ENCODE data around the gene MFRP.
"Not testable (repeated sequence)": the region's sequence is repeated elsewhere in the genome, so short reads cannot be mapped to it uniquely, and the experiment has no call there.

Gene MFRP

DNA sequence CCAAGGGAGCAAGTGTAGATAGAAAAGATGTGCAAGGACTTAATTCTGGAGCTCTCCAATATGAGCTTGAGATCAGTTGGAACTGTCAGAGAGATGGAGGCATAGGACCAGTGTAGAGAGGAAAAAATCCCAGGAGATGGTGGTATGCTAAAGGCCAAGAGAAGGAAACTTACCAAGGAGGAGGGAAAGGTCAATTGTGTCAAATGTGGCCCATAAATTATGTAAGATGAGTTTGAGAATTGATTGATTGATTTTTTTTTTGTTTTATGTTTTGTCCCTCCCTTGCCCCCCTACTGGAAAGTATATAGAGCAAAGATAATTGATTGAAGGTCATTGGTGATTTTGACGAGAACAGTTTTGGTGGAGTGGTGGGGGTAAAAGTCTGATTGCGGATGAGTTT, 37.8 kb upstream of the MFRP start (continued):
- TF ChIP-seq ZBTB6 (tag by site-specific recombination; IDR thresholded peaks at IDR 0.05) (no peak), ZNF776 (tag by site-specific recombination; IDR thresholded peaks at IDR 0.05; ENCODE audit: borderline replicate concordance) (no peak), ZNF398 (tag by site-specific recombination; IDR thresholded peaks at IDR 0.05) (no peak), ZNF433 (tag by site-specific recombination; IDR thresholded peaks at IDR 0.05; ENCODE audit: low read depth) (no peak), ZNF23 (tag by site-specific recombination; IDR thresholded peaks at IDR 0.05; ENCODE audit: borderline replicate concordance) (no peak), SP7 (tag by site-specific recombination; IDR thresholded peaks at IDR 0.05) (no peak)
- TF ChIP-seq, protein P1, sequence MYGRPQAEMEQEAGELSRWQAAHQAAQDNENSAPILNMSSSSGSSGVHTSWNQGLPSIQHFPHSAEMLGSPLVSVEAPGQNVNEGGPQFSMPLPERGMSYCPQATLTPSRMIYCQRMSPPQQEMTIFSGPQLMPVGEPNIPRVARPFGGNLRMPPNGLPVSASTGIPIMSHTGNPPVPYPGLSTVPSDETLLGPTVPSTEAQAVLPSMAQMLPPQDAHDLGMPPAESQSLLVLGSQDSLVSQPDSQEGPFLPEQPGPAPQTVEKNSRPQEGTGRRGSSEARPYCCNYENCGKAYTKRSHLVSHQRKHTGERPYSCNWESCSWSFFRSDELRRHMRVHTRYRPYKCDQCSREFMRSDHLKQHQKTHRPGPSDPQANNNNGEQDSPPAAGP (tag by site-specific recombination; IDR thresholded peaks at IDR 0.05) = no peak

- H3K9me3 ChIP-seq (ENCODE audit: control insufficient read depth, insufficient read depth, low read depth, low read length); H3K36me3 ChIP-seq (ENCODE audit: control insufficient read depth in 2 of 2, insufficient read depth in 1 of 2, low read length in 2 of 2); H3K27ac ChIP-seq (ENCODE audit: extremely low read depth, low read depth, low read length); POLR2A ChIA-PET; H3K4me1 ChIP-seq (ENCODE audit: control insufficient read depth, insufficient read depth, low read length); H3K4me3 ChIP-seq (ENCODE audit: low read depth, low read length): not testable (repeated sequence)
- CTCF ChIA-PET = interaction anchor here (0.6 to 13.7 kb wide), 10 partner anchors 8 to 1083 kb away, joined by 3 to 160 read pairs (median 4); partner anchors contain the start of genes NECTIN1 and RNF26
Observed at GRCh38 chr11:119382513-119382912, 36.0 kb upstream of the MFRP start.

DNA sequence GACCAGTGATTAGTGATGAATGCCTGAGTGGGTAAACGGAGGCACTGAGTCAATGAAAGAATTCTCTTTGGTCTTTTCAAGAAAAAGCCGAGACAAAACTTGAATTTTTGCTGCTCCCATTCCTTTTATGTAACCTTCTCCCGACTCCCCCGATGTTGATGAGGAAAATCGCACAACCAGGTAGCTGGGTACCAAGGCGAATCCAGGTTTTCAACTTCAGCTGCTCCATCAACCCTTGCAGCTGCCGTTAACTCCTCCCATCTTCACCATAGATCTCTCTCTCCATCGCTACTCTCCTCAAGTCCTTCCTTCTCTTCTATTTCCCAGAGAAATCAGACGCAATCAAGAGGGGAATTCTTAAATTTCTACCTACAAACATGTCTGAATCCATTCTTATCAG, 35.6 kb upstream of the MFRP start:
- Histone ChIP-seq H3K9me3 (ENCODE audit: control insufficient read depth, insufficient read depth, low read depth, low read length) (no peaks in the 10 kb centered on the region), H3K4me1 (ENCODE audit: control insufficient read depth, insufficient read depth, low read length) (no peaks in the 10 kb centered on the region; the same call in 1 of the 2 replicates), H3K4me3 (ENCODE audit: low read depth, low read length) (peak overlapping the region; percentile 41), H3K27ac (ENCODE audit: extremely low read depth, low read depth, low read length) (no peak overlapping the region), H3K36me3 (ENCODE audit: control insufficient read depth in 2 of 2, insufficient read depth in 1 of 2, low read length in 2 of 2) (no peaks in the 10 kb centered on the region)
- CTCF ChIA-PET = interaction anchor here (0.6 to 13.7 kb wide), 8 partner anchors 21 to 1082 kb away, joined by 3 to 160 read pairs (median 4); partner anchors contain the start of genes NECTIN1 and RNF26
- POLR2A ChIA-PET = no interaction called here
- TF ChIP-seq MZF1 (tag by site-specific recombination; IDR thresholded peaks at IDR 0.05; ENCODE audit: borderline replicate concordance) = no peak
- no peak for TF ChIP-seq ZNF311 (tag by site-specific recombination; IDR thresholded peaks at IDR 0.05; ENCODE audit: borderline replicate concordance)
- no peak for TF ChIP-seq ZNF202 (tag by site-specific recombination; IDR thresholded peaks at IDR 0.05; ENCODE audit: borderline replicate concordance)
- no peak for TF ChIP-seq REPIN1 (tag by site-specific recombination; IDR thresholded peaks at IDR 0.05; ENCODE audit: low read depth)
- TF ChIP-seq SP7 (tag by site-specific recombination; IDR thresholded peaks at IDR 0.05) = no peak
- TF ChIP-seq ZNF398 (tag by site-specific recombination; IDR thresholded peaks at IDR 0.05) = no peak
- no peak for TF ChIP-seq SP2 (tag by site-specific recombination; IDR thresholded peaks at IDR 0.05)

Measured in HEK293 (cell line).